GM12892 (cell line): Measurements from ENCODE around the gene EFL1.

ENCODE experiments used
- POLR2A ChIP-seq: IDR thresholded peaks from 2 replicates; pipeline ENCODE4 v1.6.1; 2011; ENCODE audit warnings: low read depth, low read length, control low read depth
- POLR2AphosphoS5 ChIP-seq: IDR thresholded peaks from 2 replicates; pipeline ENCODE4 v1.6.1; 2011; ENCODE audit warnings: low read depth, low read length, control low read depth

DNA sequence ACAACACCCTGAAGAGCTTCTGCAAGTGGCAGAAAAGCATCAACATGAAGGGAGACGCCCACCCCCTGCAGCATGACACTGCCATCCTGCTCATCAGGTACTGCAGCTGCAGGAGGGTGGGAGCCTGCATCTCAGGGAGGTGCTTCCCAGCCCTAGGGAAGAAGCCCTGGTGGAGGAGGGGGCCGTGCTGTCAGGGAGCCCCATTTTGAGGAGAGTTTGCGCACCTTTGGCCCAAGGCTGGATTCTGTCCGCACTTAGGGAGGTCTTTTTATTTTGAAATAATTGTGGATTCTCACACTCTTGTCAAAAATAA lies 42.2 kb upstream of the EFL1 start:
- no peak for TF ChIP-seq POLR2A
- no peak for TF ChIP-seq POLR2AphosphoS5
